A673 (cell line): ENCODE data around the gene TRIM8.

Source experiments
- EZH2 ChIP-seq: fragments of 200-600 bp; sonication (generic); IDR thresholded peaks from 2 replicates; pipeline ENCODE4 v1.6.1; 2017; ENCODE audit warnings: borderline replicate concordance, low read depth, mild to moderate bottlenecking, mixed read lengths, antibody characterized with exemption, low read length; ENCODE audit not compliant: poor library complexity, severe bottlenecking
- TF ChIP-seq, protein P1 (sequence below): fragments of 300-800, 200-600 bp; sonication (generic); conservative IDR thresholded peaks from 2 replicates; pipeline ENCODE4 v1.5.1; 2017; ENCODE audit warnings: low read depth, mild to moderate bottlenecking, antibody characterized with exemption, low read length, moderate library complexity, mixed read lengths

DNA sequence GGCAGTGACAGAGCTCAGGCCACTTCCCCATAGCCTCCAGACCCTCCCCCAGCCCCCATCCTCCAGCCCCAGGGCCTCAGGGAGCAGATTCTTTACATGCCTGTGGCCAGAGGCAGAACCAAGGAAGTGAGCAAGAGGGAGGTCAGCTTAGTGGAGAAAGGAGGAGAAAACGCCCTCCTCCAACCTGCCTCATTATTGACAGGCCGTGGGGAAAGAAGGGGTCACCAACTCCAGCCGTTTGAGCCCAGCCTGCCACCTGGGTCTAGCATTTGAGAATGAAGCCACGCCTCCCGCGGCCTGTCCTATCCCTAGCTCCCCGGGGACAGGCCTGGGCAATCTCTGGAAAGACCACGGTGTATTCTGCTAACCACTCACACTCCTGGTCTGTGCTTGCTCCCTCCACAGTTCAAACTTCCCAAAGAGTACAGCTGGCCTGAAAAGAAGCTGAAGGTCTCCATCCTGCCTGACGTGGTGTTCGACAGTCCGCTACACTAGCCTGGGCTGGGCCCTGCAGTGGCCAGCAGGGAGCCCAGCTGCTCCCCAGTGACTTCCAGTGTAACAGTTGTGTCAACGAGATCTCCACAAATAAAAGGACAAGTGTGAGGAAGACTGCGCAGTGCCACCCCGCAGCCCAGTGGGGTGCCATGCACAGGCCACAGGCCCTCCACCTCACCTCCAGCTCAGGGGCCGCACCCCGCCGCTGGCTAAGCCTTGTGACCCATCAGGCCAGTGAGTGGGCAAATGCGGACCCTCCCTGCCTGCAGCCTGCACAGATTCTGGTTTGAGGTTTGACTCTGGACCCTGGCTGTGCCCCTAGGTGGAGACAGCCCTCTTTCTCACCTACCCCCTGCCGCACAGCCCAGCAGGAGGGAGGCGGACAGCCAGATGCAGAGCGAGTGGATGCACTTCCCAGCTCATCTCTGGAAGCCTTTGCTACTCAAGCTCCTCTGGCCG lies 14.3 kb upstream of the TRIM8 start:
- TF ChIP-seq, protein P1, sequence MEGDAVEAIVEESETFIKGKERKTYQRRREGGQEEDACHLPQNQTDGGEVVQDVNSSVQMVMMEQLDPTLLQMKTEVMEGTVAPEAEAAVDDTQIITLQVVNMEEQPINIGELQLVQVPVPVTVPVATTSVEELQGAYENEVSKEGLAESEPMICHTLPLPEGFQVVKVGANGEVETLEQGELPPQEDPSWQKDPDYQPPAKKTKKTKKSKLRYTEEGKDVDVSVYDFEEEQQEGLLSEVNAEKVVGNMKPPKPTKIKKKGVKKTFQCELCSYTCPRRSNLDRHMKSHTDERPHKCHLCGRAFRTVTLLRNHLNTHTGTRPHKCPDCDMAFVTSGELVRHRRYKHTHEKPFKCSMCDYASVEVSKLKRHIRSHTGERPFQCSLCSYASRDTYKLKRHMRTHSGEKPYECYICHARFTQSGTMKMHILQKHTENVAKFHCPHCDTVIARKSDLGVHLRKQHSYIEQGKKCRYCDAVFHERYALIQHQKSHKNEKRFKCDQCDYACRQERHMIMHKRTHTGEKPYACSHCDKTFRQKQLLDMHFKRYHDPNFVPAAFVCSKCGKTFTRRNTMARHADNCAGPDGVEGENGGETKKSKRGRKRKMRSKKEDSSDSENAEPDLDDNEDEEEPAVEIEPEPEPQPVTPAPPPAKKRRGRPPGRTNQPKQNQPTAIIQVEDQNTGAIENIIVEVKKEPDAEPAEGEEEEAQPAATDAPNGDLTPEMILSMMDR: no peak
- no peak for TF ChIP-seq EZH2
